H54 (cell line): ENCODE results near the gene TMEM269.

Experiments
- DNase-seq: peaks from one replicate; pipeline ENCODE4 v3.0.0; 2011; ENCODE audit warnings: low spot score, mixed read lengths; ENCODE audit not compliant: insufficient read length
- FAIRE-seq: peaks from 3 replicates; lab custom pipeline; 2011; peaks lifted over from hg19 to GRCh38; lab: Jason Lieb, UNC
- POLR2A ChIP-seq: IDR thresholded peaks from 2 replicates; pipeline ENCODE4 v1.6.1; 2011; ENCODE audit warnings: low read depth, mild to moderate bottlenecking, low read length

The TMEM269 gene

GRCh38 chr1:42756956-42757891 is 27.6 kb upstream of the TMEM269 start:
- FAIRE-seq (no peak), DNase-seq (peak; percentile 67)
- no peak for TF ChIP-seq POLR2A

- no peak for TF ChIP-seq POLR2A
- no peak for FAIRE-seq
- DNase-seq: no peak
These were observed 26.9 kb upstream of the TMEM269 start for GRCh38 chr1:42757892-42758275.

- no peak for FAIRE-seq
- DNase-seq: no peak
- TF ChIP-seq POLR2A: no peak
These were observed 26.1 kb upstream of the TMEM269 start for GRCh38 chr1:42758641-42759040.

GRCh38 chr1:42759114-42759513 is 25.7 kb upstream of the TMEM269 start:
- FAIRE-seq: no peak
- DNase-seq: no peak
- no peak for TF ChIP-seq POLR2A

- no peak for FAIRE-seq
- TF ChIP-seq POLR2A: no peak
- no peak for DNase-seq
These were observed 23.2 kb upstream of the TMEM269 start for GRCh38 chr1:42761567-42761966.

- no peak for FAIRE-seq
- TF ChIP-seq POLR2A: no peak
These were observed 22.5 kb upstream of the TMEM269 start for GRCh38 chr1:42762269-42762668.

GRCh38 chr1:42765269-42765668 is 19.5 kb upstream of the TMEM269 start:
- DNase-seq (no peak), FAIRE-seq (no peak)
- no peak for TF ChIP-seq POLR2A

More at GRCh38 chr1:42762269-42762668, 22.5 kb upstream of the TMEM269 start:
- no peak for DNase-seq

GRCh38 chr1:42765832-42766740 is 18.7 kb upstream of the TMEM269 start:
- DNase-seq: peak; percentile 74
- peak; percentile 27 for FAIRE-seq
- TF ChIP-seq POLR2A: no peak

GRCh38 chr1:42766741-42767509 is 17.9 kb upstream of the TMEM269 start, which contains the start of the genes C1orf50 and P3H1:
Gene C1orf50 (plus strand): TSS chr1:42767249. CDS start chr1:42767312, 63 bp downstream.
Gene P3H1 (minus strand): TSS chr1:42767028. CDS start chr1:42766971, 57 bp downstream.
- TF ChIP-seq POLR2A: peak; percentile 99
- FAIRE-seq (peak; percentile 69), DNase-seq (peak; percentile 94)

GRCh38 chr1:42767510-42768000 is 17.2 kb upstream of the TMEM269 start:
- DNase-seq: no peak
- no peak for FAIRE-seq
- TF ChIP-seq POLR2A: no peak

- TF ChIP-seq POLR2A: no peak
- no peak for DNase-seq
- FAIRE-seq: no peak
These were observed 16.6 kb upstream of the TMEM269 start for GRCh38 chr1:42768172-42768571.

GRCh38 chr1:42769811-42770210 is 15.0 kb upstream of the TMEM269 start:
- no peak for FAIRE-seq
- DNase-seq: no peak
- no peak for TF ChIP-seq POLR2A

- no peak for FAIRE-seq
- no peak for DNase-seq
- TF ChIP-seq POLR2A: no peak
These were observed 11.4 kb upstream of the TMEM269 start for GRCh38 chr1:42773420-42773819.
